Inflammatory macrophage treated with lipopolysaccharide for 1 hour (primary cell): Measurements from ENCODE around the gene SOWAHB.

Experiments used
- DNase-seq, 2 donors: peaks; one replicate each; pipeline ENCODE4 v3.0.0-alpha.2; 2020 to 2022

The SOWAHB gene, protein sequence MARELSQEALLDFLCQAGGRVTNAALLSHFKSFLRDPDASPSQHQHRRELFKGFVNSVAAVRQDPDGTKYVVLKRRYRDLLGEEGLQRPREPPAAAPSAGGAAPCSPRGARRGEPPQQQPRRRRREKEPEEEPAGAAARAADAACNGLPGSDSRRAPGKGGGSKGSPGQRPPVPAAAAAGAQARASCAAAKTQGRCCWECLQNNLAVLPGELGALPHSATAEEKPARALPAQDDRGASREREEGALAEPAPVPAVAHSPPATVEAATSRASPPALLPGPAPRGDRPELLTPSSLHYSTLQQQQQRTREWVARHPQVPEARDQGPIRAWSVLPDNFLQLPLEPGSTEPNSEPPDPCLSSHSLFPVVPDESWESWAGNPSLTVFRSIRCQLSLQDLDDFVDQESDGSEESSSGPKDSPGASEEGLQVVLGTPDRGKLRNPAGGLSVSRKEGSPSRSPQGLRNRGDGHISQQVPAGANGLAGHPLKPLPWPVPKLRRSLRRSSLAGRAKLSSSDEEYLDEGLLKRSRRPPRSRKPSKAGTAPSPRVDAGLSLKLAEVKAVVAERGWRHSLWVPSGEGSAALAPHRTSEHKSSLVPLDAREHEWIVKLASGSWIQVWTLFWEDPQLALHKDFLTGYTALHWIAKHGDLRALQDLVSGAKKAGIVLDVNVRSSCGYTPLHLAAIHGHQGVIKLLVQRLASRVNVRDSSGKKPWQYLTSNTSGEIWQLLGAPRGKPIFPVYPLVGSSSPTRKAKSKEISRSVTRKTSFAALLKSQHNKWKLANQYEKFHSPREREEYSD

DNA sequence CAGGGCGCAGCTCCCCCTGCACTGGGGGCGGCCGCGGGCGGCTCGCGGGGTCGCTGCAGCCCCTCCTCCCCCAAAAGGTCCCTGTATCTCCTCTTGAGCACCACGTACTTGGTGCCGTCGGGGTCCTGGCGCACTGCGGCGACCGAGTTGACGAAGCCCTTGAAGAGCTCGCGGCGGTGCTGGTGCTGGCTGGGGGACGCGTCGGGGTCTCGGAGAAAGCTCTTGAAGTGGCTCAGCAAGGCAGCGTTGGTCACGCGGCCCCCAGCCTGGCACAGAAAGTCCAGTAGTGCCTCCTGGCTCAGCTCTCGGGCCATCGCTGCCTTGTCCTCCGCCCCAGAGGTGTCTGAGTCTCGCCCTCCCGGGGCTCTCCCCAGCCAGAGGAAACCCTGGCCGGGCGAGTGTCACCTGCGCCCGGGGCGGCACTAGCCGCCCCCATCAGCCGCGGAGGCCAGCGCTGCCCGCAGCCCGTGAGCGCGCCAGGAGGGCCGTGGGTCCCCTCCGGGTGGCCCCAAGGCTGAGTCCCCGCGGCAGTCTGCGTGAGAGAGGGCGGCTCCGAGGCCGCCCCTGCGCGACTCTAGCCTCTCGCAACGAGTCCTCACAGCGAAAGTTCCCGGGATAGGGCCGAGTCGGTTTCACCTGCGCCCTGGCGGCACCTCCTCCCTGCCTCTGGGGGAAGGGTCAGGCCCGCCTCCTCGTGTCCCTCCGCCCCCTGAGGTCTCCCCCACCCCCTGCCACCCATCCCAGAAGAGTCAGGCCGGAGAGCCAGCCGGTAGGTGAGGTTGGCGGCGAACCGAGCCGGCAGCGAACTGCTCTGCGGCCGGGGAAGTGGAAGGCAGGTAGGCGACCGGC, at the start of gene SOWAHB:
Gene SOWAHB, minus strand, starts transcription at position 609 of the 849 bp plus-strand sequence. Its CDS starts 295 bp downstream, at position 314.
- no peak for DNase-seq

DNA sequence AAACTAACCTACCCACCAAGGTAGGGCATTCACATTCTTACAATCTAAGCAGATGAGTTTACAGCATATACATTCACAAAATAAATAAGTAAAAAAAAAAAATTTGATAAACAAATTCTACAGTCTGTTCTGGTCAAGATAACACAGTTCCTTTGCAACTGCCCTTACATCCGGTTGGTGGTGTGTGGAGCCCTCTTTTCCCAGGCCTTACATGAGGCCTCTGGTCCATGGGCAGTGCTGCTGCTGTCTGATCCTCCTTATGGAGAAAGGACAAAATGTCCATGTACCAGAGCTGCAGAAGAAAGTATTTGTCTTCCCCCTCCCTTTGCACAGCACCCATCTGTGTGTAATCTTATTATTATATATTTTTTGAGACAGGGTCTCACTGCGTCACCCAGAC, 49.4 kb upstream of the SOWAHB start:
- DNase-seq, result no peak

GRCh38 chr4:76943790-76944189, 45.8 kb upstream of the SOWAHB start:
- DNase-seq, result no peak

DNA sequence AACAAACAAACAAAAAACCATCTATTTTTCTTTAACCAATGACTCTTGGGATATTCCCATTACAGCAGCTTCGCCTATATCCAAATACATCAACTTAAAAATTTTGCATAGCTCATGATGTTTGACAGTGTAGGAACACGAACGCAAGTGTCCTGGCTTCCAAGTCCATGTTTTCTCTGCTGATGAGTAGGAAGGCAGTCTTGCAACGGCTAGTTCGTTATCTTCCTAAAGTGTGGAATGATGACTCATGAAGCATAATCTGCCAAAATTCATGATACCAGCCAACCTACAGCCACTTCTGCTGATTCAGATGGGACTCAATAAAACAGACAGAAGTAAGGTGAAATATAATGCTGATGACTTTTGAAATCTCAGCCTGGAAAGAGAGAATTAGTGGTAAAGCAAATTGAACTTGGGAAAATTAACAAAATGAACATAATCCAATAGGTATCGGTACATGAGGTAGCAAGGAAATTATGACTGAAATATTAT, 45.2 kb upstream of the SOWAHB start:
- no peak for DNase-seq

GRCh38 chr4:76939184-76939583, 41.2 kb upstream of the SOWAHB start:
- DNase-seq, result no peak

DNA sequence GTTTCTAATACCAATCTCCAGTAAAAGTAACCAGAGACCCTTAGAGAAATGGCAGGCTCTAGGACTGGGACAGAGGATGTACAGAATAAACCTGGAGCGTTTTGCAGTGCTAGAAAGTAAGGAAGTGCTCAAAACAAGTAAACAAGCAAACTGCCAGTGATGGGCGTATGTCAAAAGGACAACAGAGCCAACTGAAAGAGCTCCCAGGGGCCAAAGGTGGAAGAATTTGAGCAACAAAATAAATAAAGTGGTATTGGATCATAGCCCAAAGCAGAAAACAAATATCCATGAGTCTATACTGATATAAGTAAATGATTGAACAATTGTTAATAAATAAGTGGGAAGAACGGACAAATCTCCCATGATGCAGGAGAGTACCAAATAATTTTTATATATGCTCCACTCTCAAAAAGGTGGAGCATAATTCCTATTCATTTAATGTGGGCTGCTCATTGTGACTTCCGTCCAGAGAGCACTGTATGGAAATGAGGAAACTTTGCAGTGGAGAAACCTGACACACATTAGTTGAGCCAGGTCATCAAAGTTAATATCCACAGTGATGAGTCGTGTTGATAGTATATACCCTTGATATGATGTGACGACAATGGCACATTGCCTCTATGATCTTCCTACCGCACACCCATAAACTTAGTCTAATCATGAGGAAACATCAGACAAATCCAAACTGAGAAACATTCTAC, 33.8 kb upstream of the SOWAHB start:
- no peak for DNase-seq

GRCh38 chr4:76931087-76931486, 33.1 kb upstream of the SOWAHB start:
- no peak for DNase-seq

DNA sequence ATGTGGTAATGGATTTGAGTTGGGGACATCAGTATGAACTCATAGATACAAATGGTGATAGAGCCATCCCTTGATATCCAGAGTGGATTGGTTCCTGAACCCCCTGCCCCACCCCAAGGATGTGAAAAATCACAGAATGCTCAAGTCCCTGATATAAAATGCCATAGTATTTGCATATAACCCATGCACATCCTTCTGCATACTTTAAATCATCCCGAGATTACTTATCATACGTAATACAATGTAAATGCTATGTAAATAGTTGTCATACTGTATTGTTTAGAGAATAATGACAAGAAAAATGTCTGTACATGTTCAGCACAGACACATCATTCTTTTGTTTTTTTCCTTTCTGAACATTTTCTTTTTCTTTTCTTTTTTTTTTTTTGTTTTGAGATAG, 32.7 kb upstream of the SOWAHB start:
- DNase-seq, result no peak

- DNase-seq, result no peak
Measured at GRCh38 chr4:76926841-76927240, 28.9 kb upstream of the SOWAHB start.

GRCh38 chr4:76923619-76924357, 25.8 kb upstream of the SOWAHB start:
- no peak for DNase-seq

- no peak for DNase-seq
Measured at GRCh38 chr4:76920715-76921114, 22.8 kb upstream of the SOWAHB start.

DNA sequence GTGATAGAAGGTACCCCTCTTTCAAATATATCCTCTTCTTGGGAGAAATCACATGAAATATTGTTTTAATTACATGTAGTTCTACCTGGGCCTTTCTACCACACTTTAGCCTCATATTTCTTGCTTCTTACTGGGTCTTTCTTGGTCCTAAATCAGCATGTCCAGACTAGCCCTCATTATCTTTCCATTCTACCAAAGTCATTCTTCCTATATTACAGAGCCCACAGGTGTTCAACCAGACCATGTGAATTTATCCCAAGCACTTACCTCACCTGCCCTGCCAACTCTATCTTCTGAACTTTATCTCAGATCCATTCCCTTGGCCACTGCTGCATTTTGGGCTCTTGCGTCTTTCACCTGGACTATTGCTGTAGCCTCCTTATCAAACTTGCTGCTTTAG, 11.8 kb upstream of the SOWAHB start:
- no peak for DNase-seq

GRCh38 chr4:76905521-76905920, 7.6 kb upstream of the SOWAHB start:
- no peak for DNase-seq

DNA sequence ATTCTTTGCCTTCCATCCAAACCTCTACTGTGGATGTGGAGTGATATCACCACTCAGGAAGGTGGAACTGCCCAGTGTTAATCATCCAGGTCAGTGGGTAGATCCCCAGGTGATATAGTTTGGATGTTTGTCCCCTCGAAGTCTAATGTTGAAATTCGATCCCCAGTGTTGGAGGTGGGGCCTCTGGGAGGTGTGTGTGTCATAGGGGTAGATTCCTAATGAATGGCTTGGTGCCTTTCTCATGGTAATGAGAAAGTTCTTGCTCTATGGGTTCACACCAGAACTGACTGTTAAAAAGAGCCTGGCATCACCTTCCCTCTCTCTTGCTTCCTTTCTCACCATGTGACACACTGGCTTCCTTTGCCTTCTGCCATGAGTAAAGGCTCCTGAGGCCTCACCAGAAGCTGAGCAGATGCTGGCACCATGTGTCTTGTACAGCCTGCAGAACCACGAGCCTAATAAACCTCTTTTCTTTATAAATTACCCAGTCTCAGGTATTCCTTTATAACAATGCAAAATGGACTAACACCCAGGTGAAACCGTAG, 6.8 kb upstream of the SOWAHB start:
- DNase-seq, result no peak

DNA sequence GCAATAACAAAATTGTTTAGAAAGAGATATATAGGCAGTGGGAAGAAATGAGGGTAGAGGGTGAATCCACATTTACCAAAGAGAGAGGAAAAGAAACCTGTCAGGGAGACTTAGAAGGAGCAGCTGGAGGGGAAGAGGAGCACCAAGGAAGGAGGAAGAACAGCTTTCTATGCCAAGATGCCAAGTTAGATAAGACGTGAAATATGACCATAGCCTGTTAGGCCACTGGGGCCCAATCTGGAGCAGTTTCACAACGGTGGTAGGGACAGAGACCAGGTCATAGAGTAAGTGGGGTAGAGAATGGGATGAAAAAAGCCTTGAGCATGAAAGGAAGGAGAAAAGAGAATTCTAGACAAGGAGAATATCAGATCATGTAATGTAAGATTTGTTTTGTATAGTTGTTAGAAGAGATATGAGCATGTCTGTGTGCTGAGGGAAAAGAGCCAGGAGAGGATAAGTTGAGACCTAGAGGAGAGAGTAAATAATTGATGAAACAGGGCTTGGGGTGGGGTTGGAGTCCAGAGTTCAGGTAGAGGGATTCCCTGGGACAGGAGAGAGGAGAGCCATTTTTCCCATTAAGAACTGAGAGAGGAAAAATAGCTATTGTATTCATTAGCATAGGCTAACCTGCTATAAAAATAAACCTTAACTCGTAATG, 4.4 kb upstream of the SOWAHB start:
- DNase-seq, result no peak

- no peak for DNase-seq
Measured at GRCh38 chr4:76898949-76899645, 1.2 kb upstream of the SOWAHB start.

DNA sequence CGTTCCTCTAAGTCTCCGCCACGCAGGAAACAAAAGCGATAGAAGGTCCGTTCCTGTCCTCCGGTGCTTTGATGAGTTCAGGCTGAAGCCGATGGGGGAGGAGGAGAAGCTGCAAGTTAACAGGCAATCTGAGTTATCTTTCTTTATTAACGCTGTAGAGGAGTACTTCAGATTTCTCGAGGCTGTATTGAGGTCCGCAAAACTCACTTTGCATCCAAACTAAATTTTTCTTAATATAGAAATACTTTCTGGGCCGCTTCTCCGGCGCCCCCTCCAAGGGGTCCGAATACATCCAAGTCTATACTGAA, 395 bp upstream of the SOWAHB start:
- DNase-seq, result no peak

DNA sequence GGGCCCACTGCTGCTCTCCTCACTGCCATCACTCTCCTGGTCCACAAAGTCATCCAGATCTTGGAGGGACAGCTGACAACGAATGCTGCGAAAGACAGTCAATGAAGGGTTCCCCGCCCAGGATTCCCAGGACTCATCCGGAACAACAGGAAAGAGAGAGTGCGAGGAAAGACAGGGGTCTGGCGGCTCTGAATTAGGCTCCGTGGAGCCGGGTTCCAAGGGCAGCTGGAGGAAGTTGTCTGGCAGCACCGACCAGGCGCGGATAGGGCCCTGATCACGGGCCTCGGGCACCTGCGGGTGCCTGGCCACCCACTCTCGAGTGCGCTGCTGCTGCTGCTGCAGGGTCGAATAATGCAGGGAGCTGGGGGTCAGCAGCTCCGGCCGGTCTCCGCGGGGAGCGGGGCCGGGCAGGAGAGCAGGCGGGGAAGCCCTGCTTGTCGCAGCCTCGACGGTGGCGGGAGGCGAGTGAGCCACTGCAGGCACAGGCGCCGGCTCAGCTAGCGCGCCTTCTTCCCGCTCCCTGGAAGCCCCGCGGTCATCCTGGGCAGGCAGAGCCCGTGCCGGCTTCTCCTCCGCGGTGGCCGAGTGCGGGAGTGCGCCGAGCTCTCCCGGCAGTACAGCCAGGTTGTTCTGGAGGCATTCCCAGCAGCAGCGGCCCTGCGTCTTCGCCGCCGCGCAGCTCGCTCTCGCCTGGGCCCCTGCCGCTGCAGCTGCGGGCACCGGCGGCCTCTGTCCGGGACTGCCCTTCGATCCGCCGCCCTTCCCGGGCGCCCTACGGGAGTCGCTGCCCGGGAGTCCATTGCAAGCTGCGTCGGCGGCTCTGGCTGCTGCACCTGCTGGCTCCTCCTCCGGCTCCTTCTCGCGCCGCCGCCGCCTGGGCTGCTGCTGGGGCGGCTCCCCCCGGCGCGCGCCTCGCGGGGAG, 1.1 kb downstream of the SOWAHB start:
- no peak for DNase-seq

DNA sequence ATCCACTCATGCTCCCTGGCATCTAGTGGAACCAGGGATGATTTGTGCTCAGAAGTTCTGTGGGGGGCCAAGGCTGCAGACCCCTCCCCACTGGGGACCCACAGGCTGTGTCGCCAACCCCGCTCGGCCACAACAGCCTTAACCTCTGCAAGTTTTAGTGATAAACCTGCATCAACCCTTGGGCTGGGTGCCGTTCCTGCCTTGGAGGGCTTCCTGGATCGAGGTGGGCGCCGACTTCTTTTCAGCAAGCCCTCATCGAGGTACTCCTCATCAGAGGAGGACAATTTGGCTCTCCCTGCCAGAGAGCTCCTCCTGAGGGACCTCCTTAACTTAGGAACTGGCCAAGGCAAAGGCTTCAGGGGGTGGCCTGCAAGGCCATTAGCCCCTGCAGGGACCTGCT, 1.9 kb downstream of the SOWAHB start:
- no peak for DNase-seq
